Astrocyte (in vitro differentiated cells and primary cell): ENCODE data around the gene DCHS1.
"Not testable (repeated sequence)": the region's sequence is repeated elsewhere in the genome, so short reads cannot be mapped to it uniquely, and the experiment has no call there.

Source experiments
- EZH2 ChIP-seq: IDR thresholded peaks from 2 replicates; pipeline ENCODE4 v1.6.1; 2012; ENCODE audit warnings: mild to moderate bottlenecking, low read length, inconsistent platforms; ENCODE audit not compliant: insufficient read depth
- TF ChIP-seq, protein P1 (sequence below): IDR thresholded peaks from 2 replicates; pipeline ENCODE4 v1.5.1; 2011; ENCODE audit warnings: low read depth, mild to moderate bottlenecking, inconsistent platforms, low read length, moderate library complexity; ENCODE audit not compliant: insufficient read depth

DNA sequence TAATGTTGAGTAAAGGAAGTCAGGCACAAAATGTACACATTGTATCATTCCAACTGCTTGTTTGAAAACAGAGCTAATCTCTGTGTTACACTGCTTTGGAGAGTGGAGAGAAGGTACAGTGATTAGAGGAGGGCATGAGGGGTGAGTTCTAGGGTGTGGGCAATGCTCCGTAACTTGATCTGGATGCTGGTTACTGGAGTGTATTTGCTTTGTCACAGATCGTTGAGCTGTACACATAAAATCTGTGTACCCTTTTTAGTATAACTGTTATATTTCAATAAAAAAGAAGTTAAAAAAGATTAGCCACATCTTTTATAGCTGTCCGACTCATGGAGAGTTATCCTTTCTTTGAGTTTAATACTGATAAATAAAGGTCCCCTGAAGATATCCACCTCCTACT is 46.3 kb upstream of the DCHS1 start:
- TF ChIP-seq, protein P1, sequence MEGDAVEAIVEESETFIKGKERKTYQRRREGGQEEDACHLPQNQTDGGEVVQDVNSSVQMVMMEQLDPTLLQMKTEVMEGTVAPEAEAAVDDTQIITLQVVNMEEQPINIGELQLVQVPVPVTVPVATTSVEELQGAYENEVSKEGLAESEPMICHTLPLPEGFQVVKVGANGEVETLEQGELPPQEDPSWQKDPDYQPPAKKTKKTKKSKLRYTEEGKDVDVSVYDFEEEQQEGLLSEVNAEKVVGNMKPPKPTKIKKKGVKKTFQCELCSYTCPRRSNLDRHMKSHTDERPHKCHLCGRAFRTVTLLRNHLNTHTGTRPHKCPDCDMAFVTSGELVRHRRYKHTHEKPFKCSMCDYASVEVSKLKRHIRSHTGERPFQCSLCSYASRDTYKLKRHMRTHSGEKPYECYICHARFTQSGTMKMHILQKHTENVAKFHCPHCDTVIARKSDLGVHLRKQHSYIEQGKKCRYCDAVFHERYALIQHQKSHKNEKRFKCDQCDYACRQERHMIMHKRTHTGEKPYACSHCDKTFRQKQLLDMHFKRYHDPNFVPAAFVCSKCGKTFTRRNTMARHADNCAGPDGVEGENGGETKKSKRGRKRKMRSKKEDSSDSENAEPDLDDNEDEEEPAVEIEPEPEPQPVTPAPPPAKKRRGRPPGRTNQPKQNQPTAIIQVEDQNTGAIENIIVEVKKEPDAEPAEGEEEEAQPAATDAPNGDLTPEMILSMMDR, result not testable (repeated sequence)
- TF ChIP-seq EZH2, result not testable (repeated sequence)
